Measurements from ENCODE around the gene CELF2. TPM values are rescaled to one million over a fixed set of nuclear protein-coding genes. Genes with fewer than 3 reads are reported as not detected.

Gene CELF2
- total and polyA plus RNA-seq, 2 of the 4 experiments (the other 2 are of a cell fraction) = 3.5 to 6.6 TPM

DNA sequence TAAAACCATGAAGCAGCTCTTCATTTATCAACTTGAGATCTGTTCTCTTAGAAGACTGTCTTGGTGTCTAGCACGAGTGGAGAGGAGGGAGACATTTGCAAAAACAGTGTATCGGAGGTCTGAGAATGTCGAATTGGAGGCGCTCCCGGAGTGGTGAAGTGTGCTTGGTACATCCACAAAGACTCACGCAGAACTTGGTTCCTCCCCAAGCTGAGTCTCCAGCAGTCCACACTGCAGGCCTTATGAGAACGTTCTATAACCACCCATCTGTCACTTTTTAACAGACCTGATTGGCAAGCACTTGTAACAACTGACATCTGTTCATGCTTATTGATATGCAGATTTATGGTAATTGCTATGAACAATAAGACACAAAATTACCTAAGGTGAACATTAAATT is 261.6 kb downstream of the CELF2 start:
- intact Hi-C loops (cut with micrococcal nuclease) (no loop called here), in situ Hi-C loops (cut with MboI; ENCODE audit: low sequenced_read_pairs) (loop anchor here (10.0 kb wide), 2 partner anchors 1675 to 1945 kb away; no protein-coding TSS in a partner anchor), dilution Hi-C loops (cut with HindIII; ENCODE audit: low sequenced_read_pairs, unreplicated experiment) (no loop called here)
- Histone ChIP-seq H4K8ac (ENCODE audit: low read depth in 2 of 2, low read length in 2 of 2) (no peak overlapping the region), H4K5ac (ENCODE audit: low read depth, low read length) (no peak overlapping the region), H3K4me2 (ENCODE audit: low read depth, low read length) (no peak overlapping the region), H2BK20ac (ENCODE audit: low read depth, low read length) (no peak overlapping the region), H3K4ac (ENCODE audit: low read depth, low read length) (no peak overlapping the region), H2AK5ac (ENCODE audit: low read depth, low read length) (no peak overlapping the region), H3K36me3 (ENCODE audit: control insufficient read depth, insufficient read depth, low read length) (no peaks in the 10 kb centered on the region), H2BK120ac (ENCODE audit: low read depth, low read length) (no peak overlapping the region), H3K56ac (ENCODE audit: extremely low read depth, insufficient read depth, low read length) (no peak overlapping the region), H4K20me1 (ENCODE audit: insufficient read depth, low read length) (no peaks in the 10 kb centered on the region), H3K4me1 (ENCODE audit: control insufficient read depth, insufficient read depth, low read length) (no peaks in the 10 kb centered on the region), H3K23ac (ENCODE audit: low read depth, low read length) (no peak overlapping the region), H3K9ac (ENCODE audit: low read depth, low read length) (no peak overlapping the region), H3K14ac (replicated peaks; ENCODE audit: low read depth, low read length) (no peak overlapping the region), H3K27me3 (ENCODE audit: control insufficient read depth, insufficient read depth, low read length) (no peaks in the 10 kb centered on the region; the same call in 1 of the 2 replicates), H2BK5ac (ENCODE audit: low read depth, low read length, poor library complexity, severe bottlenecking) (no peak overlapping the region), H3K9me3 (ENCODE audit: control insufficient read depth, insufficient read depth, low read length) (peaks cover 7% of the 10 kb centered on the region), H3K18ac (ENCODE audit: low read depth, low read length) (no peak overlapping the region), H2AFZ (replicated peaks; ENCODE audit: low read length, poor library complexity) (no peak overlapping the region), H4K91ac (ENCODE audit: insufficient read depth, low read depth, low read length) (no peak overlapping the region), H2AK9ac (replicated peaks; ENCODE audit: low read depth, low read length, poor library complexity) (no peak overlapping the region), H3K4me3 (ENCODE audit: insufficient read depth, low read depth, low read length) (no peak overlapping the region), H3K27ac (ENCODE audit: insufficient read depth, low read length) (no peak overlapping the region), H2BK15ac (ENCODE audit: low read depth, low read length) (no peak overlapping the region), H3K9me1 (ENCODE audit: insufficient read depth, low read length) (no peaks in the 10 kb centered on the region), H3K79me1 (ENCODE audit: low read depth in 1 of 2, low read length in 2 of 2) (no peaks in the 10 kb centered on the region)
- CTCF ChIA-PET = no interaction called here
- no peak for DNase-seq
- no peak for TF ChIP-seq RCOR1 (IDR thresholded peaks at IDR 0.05; ENCODE audit: insufficient replicate concordance, low read length)
- TF ChIP-seq NFE2L2 (IDR thresholded peaks at IDR 0.05; ENCODE audit: low read depth, low read length) = no peak
- TF ChIP-seq, protein P1, sequence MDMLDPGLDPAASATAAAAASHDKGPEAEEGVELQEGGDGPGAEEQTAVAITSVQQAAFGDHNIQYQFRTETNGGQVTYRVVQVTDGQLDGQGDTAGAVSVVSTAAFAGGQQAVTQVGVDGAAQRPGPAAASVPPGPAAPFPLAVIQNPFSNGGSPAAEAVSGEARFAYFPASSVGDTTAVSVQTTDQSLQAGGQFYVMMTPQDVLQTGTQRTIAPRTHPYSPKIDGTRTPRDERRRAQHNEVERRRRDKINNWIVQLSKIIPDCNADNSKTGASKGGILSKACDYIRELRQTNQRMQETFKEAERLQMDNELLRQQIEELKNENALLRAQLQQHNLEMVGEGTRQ (IDR thresholded peaks at IDR 0.05; ENCODE audit: low read depth, low read length) = no peak
- TF ChIP-seq MAFK (IDR thresholded peaks at IDR 0.05; ENCODE audit: low read depth, low read length) = no peak
- no peak for TF ChIP-seq CEBPB (IDR thresholded peaks at IDR 0.05; ENCODE audit: low read depth, low read length)
- no peak for TF ChIP-seq BHLHE40 (IDR thresholded peaks at IDR 0.05; ENCODE audit: low read depth, low read length)
- TF ChIP-seq CHD1 (IDR thresholded peaks at IDR 0.05; ENCODE audit: low read depth, low read length) = no peak
- no peak for TF ChIP-seq RAD21 (IDR thresholded peaks at IDR 0.05; ENCODE audit: low read length)
- no peak for TF ChIP-seq FOS (IDR thresholded peaks at IDR 0.05; ENCODE audit: low read depth, low read length)
- no peak for TF ChIP-seq SMC3 (IDR thresholded peaks at IDR 0.05; ENCODE audit: low read depth, low read length)
- TF ChIP-seq, protein P2, sequence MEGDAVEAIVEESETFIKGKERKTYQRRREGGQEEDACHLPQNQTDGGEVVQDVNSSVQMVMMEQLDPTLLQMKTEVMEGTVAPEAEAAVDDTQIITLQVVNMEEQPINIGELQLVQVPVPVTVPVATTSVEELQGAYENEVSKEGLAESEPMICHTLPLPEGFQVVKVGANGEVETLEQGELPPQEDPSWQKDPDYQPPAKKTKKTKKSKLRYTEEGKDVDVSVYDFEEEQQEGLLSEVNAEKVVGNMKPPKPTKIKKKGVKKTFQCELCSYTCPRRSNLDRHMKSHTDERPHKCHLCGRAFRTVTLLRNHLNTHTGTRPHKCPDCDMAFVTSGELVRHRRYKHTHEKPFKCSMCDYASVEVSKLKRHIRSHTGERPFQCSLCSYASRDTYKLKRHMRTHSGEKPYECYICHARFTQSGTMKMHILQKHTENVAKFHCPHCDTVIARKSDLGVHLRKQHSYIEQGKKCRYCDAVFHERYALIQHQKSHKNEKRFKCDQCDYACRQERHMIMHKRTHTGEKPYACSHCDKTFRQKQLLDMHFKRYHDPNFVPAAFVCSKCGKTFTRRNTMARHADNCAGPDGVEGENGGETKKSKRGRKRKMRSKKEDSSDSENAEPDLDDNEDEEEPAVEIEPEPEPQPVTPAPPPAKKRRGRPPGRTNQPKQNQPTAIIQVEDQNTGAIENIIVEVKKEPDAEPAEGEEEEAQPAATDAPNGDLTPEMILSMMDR (conservative IDR thresholded peaks at IDR 0.05; ENCODE audit: low read depth, low read length) = no peak
- TF ChIP-seq MXI1 (IDR thresholded peaks at IDR 0.05; ENCODE audit: borderline replicate concordance, low read depth, low read length) = no peak
- no peak for TF ChIP-seq RFX5 (IDR thresholded peaks at IDR 0.05; ENCODE audit: low read depth, low read length)
- TF ChIP-seq, protein P3, sequence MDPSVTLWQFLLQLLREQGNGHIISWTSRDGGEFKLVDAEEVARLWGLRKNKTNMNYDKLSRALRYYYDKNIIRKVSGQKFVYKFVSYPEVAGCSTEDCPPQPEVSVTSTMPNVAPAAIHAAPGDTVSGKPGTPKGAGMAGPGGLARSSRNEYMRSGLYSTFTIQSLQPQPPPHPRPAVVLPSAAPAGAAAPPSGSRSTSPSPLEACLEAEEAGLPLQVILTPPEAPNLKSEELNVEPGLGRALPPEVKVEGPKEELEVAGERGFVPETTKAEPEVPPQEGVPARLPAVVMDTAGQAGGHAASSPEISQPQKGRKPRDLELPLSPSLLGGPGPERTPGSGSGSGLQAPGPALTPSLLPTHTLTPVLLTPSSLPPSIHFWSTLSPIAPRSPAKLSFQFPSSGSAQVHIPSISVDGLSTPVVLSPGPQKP (IDR thresholded peaks at IDR 0.05; ENCODE audit: borderline replicate concordance, low read depth, low read length) = no peak
- TF ChIP-seq POLR2A (IDR thresholded peaks at IDR 0.05; ENCODE audit: low read depth, low read length) = no peak
- no TSS peak for BruUV-seq (replicated peaks)
- no peak for ATAC-seq (ENCODE audit: low read depth)
- WGBS, 2 experiments (ENCODE audit: extremely low coverage in 2 of 2, insufficient read length in 1 of 2) = no CpG with 5 or more reads among the region's 7 CpGs
- POLR2A ChIA-PET (ENCODE audit: unreplicated experiment) = no interaction called here
